Esophagus squamous epithelium (tissue), 5 donors: ENCODE measurements around the gene SRBD1. TPM values are rescaled to one million over a fixed set of nuclear protein-coding genes. Genes with fewer than 3 reads are reported as not detected.

ENCODE experiments used
- DNase-seq: peaks from one replicate; lab custom pipeline; 2025; lab: John Stamatoyannopoulos, UW
- H3K27ac ChIP-seq, 4 donors: fragments of 200-600 bp; sonication (generic); one replicate each; pipeline ENCODE4 v1.5.1; 2016 to 2019; ENCODE audit warnings: mild to moderate bottlenecking in 1 of 4
- H3K27me3 ChIP-seq, 4 donors: fragments of 200-600 bp; sonication (generic); 1 replicate in 3 of 4; 2 replicates in 1 of 4; pipeline versions ENCODE4 v1.5.1 to v1.6.0; 2017 to 2021; ENCODE audit warnings: antibody characterized with exemption in 1 of 4
- H3K36me3 ChIP-seq, 3 donors: fragments of 200-600 bp; sonication (generic); one replicate each; pipeline ENCODE4 v1.5.1; 2016 to 2019
- H3K4me1 ChIP-seq, 3 donors: fragments of 200-600 bp; sonication (generic); one replicate each; pipeline ENCODE4 v1.5.1; 2017 to 2019
- H3K4me3 ChIP-seq, 4 donors: fragments of 200-600 bp; sonication (generic); 1 replicate in 3 of 4; 2 replicates in 1 of 4; pipeline ENCODE4 v1.5.1; 2016 to 2019; ENCODE audit warnings: mild to moderate bottlenecking in 2 of 4, moderate library complexity in 1 of 4
- H3K9me3 ChIP-seq, 3 donors: fragments of 200-600 bp; sonication (generic); one replicate each; pipeline ENCODE4 v1.5.1; 2016 to 2019
- POLR2A ChIP-seq, 4 donors: fragments of 450-650 bp; IDR thresholded peaks; one replicate each; pipeline ENCODE4 v1.6.1; 2017; ENCODE audit warnings: antibody characterized with exemption in 4 of 4, mild to moderate bottlenecking in 4 of 4, moderate library complexity in 3 of 4
- WGBS, 2 donors: methylation state at CpG; one replicate each; pipeline ENCODE4 v1.1.5; 2018; 5-methylcytosine and 5-hydroxymethylcytosine counted together
- intact Hi-C: fragments of 100-400 bp; cut with DNase I; formaldehyde crosslinking; loops from one replicate; pipeline ENCODE4 v1.15.0; 2022
- total RNA-seq, 4 donors: library from RNA; depleted of rRNA; stranded (reverse); fragments of >200 nt; gene quantifications; one replicate each; pipeline ENCODE4 v1.1.0, GENCODE V29; 2016
- TF ChIP-seq, protein P1 (sequence below), 6 experiments: fragments of 450-650 bp in 4 of 6; fragments of 200-600 bp in 2 of 6; sonication (generic) in 2 of 6; IDR thresholded peaks; one replicate each; pipeline ENCODE4 v1.5.1; 2016 to 2019; ENCODE audit warnings: antibody characterized with exemption in 6 of 6, mild to moderate bottlenecking in 4 of 6, moderate library complexity in 4 of 6
- donor health status: DM: yes; HTN: yes; CAD: no.

The SRBD1 gene
- total RNA-seq, 4 donors from 2014 or later = 5.0 to 21.6 (median 13.1) TPM

DNA sequence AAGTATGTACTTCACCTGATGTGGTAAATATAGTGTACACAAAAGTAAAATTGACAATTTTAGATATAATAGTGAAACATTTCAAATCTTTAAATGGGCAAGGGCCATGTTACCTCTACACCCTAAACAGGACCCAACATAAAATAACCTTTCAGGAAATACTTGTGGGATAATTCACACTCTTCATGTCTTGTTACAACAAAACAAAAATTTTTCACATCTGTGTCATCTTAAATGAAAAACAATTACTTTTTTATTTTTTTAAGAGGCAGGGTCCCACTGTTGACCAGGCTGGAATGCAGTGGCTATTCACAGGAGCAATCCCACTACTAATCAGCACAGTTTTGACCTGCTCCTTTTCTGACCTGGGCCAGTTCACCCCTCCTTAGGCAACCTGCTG is 42.1 kb downstream of the SRBD1 start:
- Histone ChIP-seq H3K9me3 (no peaks in the 10 kb centered on the region), H3K27ac (no peak overlapping the region), H3K36me3 (peaks cover 0 to 29% (median 0%) of the 10 kb centered on the region in 3 donors), H3K4me1 (no peaks in the 10 kb centered on the region), H3K27me3 (no peaks in the 10 kb centered on the region), H3K4me3 (no peak overlapping the region)
- no peak for TF ChIP-seq POLR2A (IDR thresholded peaks at IDR 0.05)
- TF ChIP-seq, protein P1, sequence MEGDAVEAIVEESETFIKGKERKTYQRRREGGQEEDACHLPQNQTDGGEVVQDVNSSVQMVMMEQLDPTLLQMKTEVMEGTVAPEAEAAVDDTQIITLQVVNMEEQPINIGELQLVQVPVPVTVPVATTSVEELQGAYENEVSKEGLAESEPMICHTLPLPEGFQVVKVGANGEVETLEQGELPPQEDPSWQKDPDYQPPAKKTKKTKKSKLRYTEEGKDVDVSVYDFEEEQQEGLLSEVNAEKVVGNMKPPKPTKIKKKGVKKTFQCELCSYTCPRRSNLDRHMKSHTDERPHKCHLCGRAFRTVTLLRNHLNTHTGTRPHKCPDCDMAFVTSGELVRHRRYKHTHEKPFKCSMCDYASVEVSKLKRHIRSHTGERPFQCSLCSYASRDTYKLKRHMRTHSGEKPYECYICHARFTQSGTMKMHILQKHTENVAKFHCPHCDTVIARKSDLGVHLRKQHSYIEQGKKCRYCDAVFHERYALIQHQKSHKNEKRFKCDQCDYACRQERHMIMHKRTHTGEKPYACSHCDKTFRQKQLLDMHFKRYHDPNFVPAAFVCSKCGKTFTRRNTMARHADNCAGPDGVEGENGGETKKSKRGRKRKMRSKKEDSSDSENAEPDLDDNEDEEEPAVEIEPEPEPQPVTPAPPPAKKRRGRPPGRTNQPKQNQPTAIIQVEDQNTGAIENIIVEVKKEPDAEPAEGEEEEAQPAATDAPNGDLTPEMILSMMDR (IDR thresholded peaks at IDR 0.05) = no peak
- intact Hi-C loops = no loop called here
- DNase-seq = no peak

DNA sequence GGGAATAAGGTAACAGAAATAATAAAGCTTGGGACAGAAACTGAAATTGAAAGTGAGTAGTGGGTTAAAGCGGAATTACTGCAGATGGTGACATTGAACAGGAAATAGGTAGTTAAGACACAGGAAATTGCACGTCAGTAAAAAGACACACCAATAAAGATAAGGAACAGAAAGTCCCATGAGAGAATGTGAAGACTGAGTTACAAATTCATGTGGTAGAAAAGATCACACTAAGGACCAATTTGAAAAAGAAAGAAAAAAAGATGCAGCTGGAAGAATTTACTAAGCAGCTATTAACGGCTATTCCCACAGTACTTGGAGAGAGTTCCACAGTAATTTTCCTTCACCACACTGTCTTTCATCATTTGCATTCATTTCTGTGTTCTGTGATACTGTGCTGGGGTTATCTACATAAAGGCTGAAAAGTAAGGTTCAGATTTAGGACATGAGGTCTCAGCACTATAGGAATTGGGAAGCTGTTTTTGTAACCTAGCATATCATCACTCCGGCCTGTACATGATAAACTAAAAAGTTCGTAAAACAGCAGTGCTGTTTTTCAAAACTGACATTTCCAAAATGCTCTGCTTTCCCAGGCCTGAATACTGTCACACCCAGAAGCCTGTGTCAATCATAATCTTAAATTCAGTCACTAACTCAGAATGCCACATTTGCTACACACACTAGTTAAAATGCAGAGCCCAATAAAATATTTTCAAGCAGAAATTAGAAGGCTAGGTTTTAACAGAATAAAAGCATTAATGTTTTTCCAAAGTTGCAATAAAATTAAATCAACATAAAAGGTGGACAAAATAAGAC is 42.9 kb downstream of the SRBD1 start:
- no peaks in the 10 kb centered on the region for H3K27me3 ChIP-seq
- H3K9me3 ChIP-seq = no peaks in the 10 kb centered on the region
- intact Hi-C loops = no loop called here
- whole genome bisulfite sequencing, 2 donors = 69 to 74% methylated on average over 5 of the region's 5 CpGs
- peak overlapping the region in 3 of 4 donors; percentile 40 to 42 (median 42) for H3K27ac ChIP-seq
- H3K4me1 ChIP-seq = no peaks in the 10 kb centered on the region
- H3K4me3 ChIP-seq = peak overlapping the region in 2 of 4 donors; percentile 9 to 16
- no peak for DNase-seq
- peaks cover 0 to 22% (median 0%) of the 10 kb centered on the region in 3 donors for H3K36me3 ChIP-seq
- TF ChIP-seq, protein P1 (IDR thresholded peaks at IDR 0.05) = no peak
- TF ChIP-seq POLR2A (IDR thresholded peaks at IDR 0.05) = peak in 1 of 4 donors; percentile 9

DNA sequence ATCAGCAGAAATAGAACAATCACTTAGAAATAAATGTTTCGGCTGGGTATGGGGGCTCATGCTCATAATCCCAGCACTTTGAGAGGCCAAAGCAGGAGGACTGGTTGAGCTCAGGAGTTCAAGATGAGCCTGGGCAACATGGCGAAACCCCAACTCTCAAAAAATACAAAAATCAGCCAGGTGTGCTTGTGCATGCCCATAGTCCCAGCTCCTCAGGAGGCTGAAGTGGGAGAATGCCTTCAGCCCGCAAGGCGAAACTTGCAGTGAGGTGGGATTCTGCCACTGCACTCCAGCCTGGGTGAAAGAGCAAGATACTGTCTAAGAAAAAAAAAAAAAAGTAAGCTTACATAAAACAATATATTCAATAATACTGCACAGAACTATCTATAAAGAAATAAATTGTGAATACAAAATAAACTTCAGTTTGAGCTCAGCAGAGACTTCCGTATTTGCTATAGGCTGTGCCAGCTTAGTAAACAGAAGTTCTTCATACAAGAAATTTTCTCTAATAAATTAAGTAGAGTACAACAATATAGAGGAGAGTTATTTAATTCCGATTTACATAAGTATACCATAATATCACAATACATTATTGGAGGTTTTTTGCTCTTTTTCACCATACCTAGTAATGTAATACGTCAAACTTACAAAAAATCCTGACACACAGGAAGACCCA is 43.6 kb downstream of the SRBD1 start:
- H3K36me3 ChIP-seq = peaks cover 0 to 14% (median 0%) of the 10 kb centered on the region in 3 donors
- intact Hi-C loops = no loop called here
- WGBS, 2 donors = 85 to 89% methylated on average over 7 of the region's 7 CpGs
- H3K27me3 ChIP-seq = no peaks in the 10 kb centered on the region
- H3K9me3 ChIP-seq = no peaks in the 10 kb centered on the region
- TF ChIP-seq, protein P1 (IDR thresholded peaks at IDR 0.05) = no peak
- no peak for TF ChIP-seq POLR2A (IDR thresholded peaks at IDR 0.05)
- DNase-seq = no peak
- H3K4me1 ChIP-seq = no peaks in the 10 kb centered on the region
- peak overlapping the region in 2 of 4 donors; percentile 9 to 16 for H3K4me3 ChIP-seq
- peak overlapping the region in 1 of 4 donors; percentile 25 for H3K27ac ChIP-seq

DNA sequence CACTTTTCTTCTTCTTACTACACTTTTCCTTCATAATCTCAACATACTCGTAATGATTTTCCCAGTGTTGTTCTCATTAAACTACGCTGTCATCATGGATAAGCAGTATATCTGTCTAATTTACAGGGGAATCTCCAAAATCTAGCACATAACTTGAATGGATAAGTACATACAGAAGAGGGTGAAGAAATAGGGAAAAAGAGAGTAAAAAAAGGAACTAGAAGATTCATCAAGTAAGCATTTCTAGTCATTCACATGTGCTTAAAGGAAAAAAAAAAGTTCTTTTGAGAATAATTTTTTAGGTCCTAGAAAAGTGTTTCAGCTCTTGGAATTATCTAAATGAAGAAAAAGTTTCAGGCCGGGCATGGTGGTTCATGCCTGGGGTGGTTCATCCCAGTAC is 51.6 kb downstream of the SRBD1 start:
- no peak for DNase-seq
- Histone ChIP-seq H3K9me3 (no peaks in the 10 kb centered on the region), H3K27me3 (no peaks in the 10 kb centered on the region), H3K27ac (no peak overlapping the region), H3K36me3 (peaks cover 0 to 12% (median 0%) of the 10 kb centered on the region in 3 donors), H3K4me3 (no peak overlapping the region), H3K4me1 (no peaks in the 10 kb centered on the region)
- no peak for TF ChIP-seq POLR2A (IDR thresholded peaks at IDR 0.05)
- TF ChIP-seq, protein P1 (IDR thresholded peaks at IDR 0.05) = no peak
- intact Hi-C loops = no loop called here
- WGBS, 2 donors = 95 to 100% methylated on average over 3 of the region's 3 CpGs

DNA sequence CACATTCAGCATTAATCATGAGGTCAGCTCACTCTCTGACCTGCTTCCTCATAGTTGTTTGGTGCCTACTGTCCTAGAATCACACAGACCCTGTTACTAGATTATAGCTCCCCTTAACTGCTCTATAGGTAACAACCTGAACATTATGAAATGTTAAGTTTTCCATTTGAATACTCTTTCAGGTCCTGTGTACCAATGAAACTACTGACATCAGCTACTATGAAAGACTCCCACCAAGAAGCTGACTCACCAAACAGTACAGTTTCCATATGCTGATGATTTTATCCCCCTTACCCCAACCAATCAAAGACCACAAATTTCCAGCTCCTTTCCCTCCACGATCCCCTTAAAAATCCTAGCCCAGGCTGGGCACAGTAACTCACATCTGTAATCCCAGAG is 56.3 kb downstream of the SRBD1 start:
- WGBS, 2 donors = 75 to 88% methylated on average over 1 of the region's 1 CpG
- intact Hi-C loops = no loop called here
- Histone ChIP-seq H3K27ac (no peak overlapping the region), H3K27me3 (no peaks in the 10 kb centered on the region), H3K36me3 (peaks cover 0 to 42% (median 0%) of the 10 kb centered on the region in 3 donors), H3K4me1 (no peaks in the 10 kb centered on the region), H3K9me3 (no peaks in the 10 kb centered on the region), H3K4me3 (no peak overlapping the region)
- no peak for DNase-seq
- TF ChIP-seq, protein P1 (IDR thresholded peaks at IDR 0.05) = no peak
- no peak for TF ChIP-seq POLR2A (IDR thresholded peaks at IDR 0.05)
